ENCODE measurements around the gene MMP24OS.

Gene MMP24OS

DNA sequence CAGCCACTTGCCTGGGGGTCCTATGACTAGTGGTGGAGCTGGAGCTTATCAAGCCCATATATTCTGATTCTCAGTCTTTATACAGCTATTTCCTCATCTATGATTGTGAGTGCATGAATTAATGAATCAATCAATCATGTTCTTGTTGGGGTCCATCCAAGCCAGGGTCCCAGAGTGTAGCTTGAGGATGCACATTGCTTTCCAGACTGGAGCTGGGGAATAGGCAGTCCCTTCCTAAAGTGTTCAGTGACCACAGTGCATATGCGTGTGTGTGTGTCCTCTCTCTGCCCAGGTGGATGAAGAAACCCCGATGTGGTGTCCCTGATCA is 26.3 kb downstream of the MMP24OS start:
- DNase-seq (ENCODE audit: low spot score) = no peak

DNA sequence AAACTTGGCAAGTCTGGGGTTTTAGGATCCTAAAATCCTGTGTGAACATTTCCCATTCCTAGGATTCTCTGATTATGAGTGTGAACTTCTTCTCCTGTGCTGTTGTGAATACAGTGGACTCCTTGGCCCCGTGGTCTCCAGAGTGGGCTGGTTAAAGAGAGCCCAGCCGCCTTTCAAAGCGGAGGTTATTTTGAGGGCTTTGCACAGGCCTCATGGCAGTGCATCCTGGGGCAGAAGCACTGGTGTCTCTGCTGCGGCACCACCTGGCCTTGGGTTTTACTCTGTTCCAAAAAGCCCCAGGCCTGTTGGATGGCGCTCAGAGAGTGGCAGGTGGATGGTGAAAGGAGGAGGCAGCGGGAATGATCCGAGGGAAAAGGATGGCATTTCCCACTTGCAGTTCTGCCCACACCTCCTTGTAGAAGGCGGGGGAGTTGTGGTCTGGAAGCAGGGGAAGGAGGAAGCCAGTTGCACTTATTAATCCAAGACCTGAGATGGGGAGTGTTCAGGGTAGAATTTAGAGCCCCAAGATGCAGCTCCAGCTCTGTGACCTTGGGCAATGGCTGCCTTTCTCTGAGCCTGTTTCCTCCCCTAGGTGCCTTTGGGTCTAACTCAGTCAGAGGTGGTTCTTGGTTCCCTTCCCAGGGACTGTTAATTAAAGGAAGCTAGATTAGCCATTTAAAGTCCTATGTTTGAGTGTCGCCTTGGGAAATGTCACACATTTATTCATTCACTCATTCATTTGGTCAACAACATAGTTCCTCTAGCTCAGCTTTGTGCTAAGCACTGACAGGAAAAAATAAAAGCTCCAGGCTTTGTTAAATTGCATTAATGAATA is 29.1 kb downstream of the MMP24OS start:
- DNase-seq (ENCODE audit: low spot score) = no peak

DNA sequence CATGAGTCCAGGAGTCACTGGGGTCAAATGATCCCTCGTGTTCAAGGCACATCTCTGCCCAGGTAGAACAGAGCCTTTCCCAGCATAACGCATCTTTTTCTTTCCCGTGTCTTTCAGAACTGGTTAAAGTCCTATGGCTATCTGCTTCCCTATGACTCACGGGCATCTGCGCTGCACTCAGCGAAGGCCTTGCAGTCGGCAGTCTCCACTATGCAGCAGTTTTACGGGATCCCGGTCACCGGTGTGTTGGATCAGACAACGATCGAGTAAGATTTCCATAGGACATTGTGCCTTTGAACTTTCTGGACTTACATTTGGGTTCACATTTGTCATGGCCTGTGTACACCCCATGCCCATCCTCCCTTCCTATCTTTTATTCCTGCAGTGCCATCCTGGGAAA is 31.2 kb downstream of the MMP24OS start:
- no peak for DNase-seq (ENCODE audit: low spot score)

DNA sequence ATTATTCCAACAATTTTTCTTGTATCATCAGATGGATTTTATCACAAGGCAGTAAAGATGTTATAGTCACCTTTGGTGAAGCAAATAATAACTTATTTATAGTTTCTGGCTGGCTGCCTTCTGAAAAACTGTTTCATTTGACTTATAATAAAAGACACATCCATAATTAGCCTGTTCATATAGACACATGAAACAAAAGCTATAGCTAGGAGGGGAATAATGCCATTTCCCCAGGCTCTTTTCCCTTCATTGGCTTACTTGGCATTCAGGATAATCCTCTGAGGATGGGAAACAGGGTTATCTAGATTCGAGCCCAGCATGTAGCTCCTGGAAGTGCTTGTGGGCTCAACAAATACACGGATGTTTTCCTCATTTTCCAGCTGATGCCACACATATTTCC is 33.9 kb downstream of the MMP24OS start:
- DNase-seq (ENCODE audit: low spot score) = no peak

DNA sequence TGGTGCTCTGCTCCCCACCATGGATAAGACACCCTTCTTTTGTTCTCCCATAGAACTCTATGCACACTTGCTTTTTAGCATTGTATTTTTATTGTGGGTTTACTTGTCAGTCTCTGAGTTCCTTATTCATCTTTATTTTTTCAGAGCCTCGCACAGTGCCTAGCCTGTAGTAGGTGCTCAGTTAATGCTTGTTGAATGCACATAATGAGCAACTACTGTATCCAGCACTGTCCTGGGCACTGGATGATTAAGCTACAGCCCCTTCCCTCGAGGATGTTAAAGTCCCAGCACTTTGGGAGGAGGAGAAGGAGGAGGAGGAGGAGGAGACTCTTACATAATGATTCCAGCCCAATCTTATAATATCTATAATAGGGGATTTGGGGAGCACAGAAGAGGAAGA is 34.6 kb downstream of the MMP24OS start:
- DNase-seq (ENCODE audit: low spot score) = no peak

DNA sequence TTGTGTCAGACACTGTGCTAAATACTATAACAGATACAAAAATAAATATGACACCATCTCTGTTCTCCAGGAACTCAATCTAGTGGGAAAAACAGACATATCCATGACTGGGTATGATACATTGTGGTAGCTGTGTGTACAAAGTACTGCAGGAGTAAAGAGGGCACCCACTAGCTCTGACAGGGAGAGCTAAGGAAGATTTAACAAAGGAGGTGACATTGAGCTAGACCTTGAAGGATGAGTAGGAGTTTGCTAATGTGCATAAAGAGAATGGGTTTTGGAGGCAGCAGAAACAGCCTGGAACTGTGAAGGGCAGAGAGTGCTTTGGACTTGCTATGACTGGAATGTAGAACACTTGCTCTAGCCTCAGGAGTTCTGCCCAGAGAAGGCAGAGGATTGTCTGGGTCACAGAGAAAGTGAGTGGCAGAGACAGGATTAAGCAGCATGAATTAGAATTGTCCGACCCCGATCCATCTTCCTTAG is 37.1 kb downstream of the MMP24OS start:
- DNase-seq (ENCODE audit: low spot score) = no peak

DNA sequence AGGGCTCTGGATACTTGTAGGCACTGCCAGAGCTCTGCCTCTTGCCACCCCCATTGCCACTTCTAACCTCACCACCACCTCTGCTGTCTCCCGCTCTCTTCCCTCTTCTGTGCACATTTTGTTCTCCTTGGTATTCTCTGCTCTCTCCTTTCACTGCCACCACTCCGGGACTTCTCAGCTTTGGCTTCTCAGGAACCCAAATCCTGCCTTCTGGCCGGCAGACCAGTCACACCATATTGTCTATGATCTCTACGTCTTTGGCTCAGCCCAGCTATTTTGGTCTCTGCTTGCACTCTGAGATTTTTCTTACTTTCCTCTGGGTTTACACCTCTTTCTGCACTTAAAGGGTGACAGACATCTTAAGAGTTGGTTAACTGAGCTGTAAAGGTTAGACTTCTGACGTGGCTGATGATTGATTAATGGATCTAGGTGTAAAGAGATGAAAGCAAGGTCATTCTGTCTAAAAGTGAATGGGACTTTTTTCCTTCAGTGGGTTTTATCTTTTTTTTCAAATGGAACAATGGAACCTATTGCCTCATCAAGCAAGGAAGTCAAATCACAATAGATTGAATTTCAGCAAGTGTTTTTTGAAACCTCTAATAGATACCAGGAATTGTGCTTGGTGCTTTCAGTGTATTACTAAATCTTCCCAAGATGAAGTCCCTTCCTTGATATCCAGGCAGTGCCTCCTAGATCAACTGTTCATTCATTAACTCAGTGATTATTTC is 37.7 kb downstream of the MMP24OS start:
- DNase-seq (ENCODE audit: low spot score) = no peak

DNA sequence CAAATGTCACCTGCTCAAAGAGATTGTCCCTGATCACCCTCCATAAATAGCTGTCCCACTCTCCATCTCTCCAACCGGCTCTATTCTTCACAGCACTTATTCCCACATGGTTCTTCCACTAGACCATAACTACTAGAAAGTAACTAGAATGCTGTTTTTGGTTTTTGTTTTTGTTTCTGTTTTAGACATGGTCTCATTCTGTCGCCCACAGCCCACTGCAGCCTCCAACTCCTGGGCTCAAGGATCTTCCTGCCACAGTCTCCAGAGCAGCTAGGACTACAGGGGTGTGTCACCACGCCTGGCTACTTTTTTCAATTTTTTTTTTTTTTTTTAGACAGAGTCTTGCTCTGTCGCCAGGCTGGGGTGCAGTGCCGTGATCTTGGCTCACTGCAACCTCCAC is 39.2 kb downstream of the MMP24OS start:
- no peak for DNase-seq (ENCODE audit: low spot score)

DNA sequence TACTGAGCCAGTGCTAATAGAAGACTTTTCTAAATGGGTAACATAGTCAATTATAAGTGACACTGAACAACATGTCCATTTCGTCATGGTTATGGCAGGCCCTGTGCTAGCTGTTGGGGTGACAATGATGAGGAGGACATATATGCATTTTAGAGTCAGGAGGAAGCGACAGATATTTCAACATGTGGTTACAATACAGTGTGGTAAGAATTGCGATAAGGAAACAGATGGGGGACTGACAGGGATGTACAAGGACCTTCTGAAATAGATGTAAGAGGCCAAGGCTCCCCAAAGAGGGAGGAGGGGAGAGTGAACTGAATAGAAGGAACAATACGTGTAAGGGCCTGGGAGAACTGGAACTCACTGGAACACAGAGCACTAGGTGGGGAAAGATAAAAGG is 39.8 kb downstream of the MMP24OS start:
- no peak for DNase-seq (ENCODE audit: low spot score)

DNA sequence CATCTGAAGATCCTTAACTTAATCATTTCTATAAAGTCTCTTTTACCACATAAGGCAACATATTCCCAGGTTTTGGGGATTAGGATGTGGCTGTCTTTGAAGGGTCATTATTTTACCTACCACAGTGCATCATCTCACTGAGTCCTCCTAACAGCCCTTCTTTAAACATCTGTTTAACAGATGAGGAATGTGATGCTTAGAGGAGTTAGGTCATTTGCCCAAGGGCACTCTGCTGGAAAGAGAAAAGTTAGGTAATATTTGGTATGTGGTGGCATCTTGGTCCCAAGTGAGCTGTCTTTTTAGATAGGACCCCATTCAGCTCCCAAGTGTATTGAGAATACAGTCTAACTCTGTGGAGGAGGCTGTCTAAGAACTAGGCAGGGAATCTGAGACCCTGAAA is 40.4 kb downstream of the MMP24OS start:
- DNase-seq (ENCODE audit: low spot score) = no peak

DNA sequence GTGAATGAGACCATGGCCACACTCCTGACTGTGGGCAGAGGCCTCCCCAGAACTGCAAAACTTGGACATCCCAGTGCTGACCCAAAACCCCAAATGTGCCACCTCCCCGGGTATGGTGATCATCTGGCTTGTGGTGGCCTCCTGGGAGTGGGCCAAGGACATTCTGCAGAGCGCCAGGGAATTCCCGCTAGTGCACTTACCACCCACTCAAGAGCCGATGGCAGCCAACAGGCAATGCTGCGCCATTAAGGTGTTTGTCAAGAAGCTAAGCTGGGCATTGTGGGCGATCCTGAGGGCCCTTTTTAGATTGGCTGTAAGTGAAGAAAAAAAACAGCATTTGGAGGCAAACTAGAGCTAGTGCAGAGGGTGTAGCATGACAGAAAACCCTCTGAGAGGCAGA is 42.0 kb downstream of the MMP24OS start:
- DNase-seq (ENCODE audit: low spot score) = no peak

DNA sequence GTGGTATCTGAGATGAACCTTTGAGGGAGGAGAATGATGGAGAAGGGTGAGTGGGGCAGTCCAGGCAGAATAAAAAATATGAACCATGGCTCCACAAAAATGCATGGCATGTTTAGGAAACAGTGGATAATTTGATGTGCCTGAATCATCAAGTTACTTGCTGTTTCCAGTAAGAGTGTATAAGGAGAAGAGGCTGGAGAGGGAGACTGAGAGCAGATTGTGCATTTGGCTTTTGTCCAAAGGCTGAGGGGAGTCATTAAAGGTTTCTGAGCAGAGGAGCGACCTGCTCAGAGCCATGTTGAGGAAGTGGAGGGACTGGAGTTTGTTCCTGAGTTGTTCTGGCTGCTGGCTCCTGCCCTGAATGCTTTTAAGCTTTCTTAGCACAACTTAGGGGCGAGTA is 45.3 kb downstream of the MMP24OS start:
- no peak for DNase-seq (ENCODE audit: low spot score)

DNA sequence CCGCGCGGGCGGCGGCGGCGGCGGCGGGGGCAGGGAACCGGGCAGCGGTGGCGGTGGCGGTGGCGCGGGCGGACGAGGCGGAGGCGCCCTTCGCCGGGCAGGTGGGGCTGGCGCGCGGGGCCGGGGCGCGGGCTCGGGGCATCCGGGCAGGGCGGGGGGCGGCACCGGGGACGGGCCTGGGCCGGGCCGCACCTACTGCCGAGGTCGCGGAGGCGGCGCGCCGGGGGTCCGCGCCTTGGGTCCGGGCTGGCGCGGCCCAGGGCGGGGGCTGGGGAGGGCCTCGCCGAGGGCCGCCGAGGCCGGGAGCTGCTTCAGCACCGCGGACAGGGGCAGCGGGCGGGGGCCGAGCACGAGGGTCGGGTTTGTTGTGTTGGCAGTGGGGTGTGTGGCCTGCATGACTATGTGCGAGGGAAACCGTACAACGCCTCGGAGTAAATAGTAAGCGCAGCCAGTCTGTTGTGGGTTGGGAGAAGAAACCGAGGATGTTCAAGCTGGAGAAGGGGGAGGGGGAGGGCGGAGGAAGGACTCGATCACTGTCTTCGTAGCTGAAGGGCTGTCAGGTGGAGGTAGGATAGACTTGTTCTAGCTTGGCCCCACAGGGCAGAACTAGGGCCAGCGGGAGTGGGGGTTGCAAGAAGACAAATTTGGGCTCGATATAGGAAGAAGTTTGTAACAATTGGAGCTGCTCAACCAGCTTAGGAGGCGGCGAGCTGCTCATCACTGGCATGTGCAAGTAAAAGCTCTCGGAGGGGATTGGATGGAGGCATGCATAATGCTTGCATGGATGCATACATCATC is 50.8 kb downstream of the MMP24OS start:
- peak; percentile 83 for DNase-seq (ENCODE audit: low spot score)
